HEK293 (cell line): ENCODE results near the gene UTP3.
A peak's percentile ranks its signal among the peaks of the same experiment; 100 is the strongest.

Source experiments
- ATF2 ChIP-seq: fragments of 450-650 bp; formaldehyde crosslinking; IDR thresholded peaks from 2 replicates; pipeline ENCODE4 v1.5.1; 2016; ENCODE audit warnings: missing biosample characterization, missing genetic modification characterization, low read depth
- EGR2 ChIP-seq: fragments of 450-650 bp; formaldehyde crosslinking; IDR thresholded peaks from 2 replicates; pipeline ENCODE4 v1.5.1; 2016; ENCODE audit warnings: low read depth, missing biosample characterization, missing genetic modification characterization
- GFI1B ChIP-seq: fragments of 450-650 bp; formaldehyde crosslinking; IDR thresholded peaks from 2 replicates; pipeline ENCODE4 v1.5.1; 2016; ENCODE audit warnings: missing biosample characterization, missing genetic modification characterization
- GLI2 ChIP-seq: fragments of 450-650 bp; formaldehyde crosslinking; IDR thresholded peaks from 2 replicates; pipeline ENCODE4; 2017; ENCODE audit warnings: missing biosample characterization, missing genetic modification characterization, low read depth, borderline replicate concordance
- GLI4 ChIP-seq: fragments of 450-650 bp; formaldehyde crosslinking; IDR thresholded peaks from 2 replicates; pipeline ENCODE4 v1.5.1; 2016; ENCODE audit warnings: missing biosample characterization, missing genetic modification characterization
- HIC1 ChIP-seq: fragments of 450-650 bp; formaldehyde crosslinking; IDR thresholded peaks from 2 replicates; pipeline ENCODE4 v1.5.1; 2016; ENCODE audit warnings: missing biosample characterization, missing genetic modification characterization
- HOXA7 ChIP-seq: sonication (generic); formaldehyde crosslinking; IDR thresholded peaks from 2 replicates; pipeline ENCODE4 v1.8.1; 2022; ENCODE audit warnings: missing genetic modification reagents, borderline replicate concordance
- KLF9 ChIP-seq: fragments of 450-650 bp; formaldehyde crosslinking; IDR thresholded peaks from 2 replicates; pipeline ENCODE4 v1.5.1; 2016; ENCODE audit warnings: missing biosample characterization, missing genetic modification characterization, low read depth
- MZF1 ChIP-seq: fragments of 450-650 bp; formaldehyde crosslinking; IDR thresholded peaks from 2 replicates; pipeline ENCODE4 v1.5.1; 2017; ENCODE audit warnings: missing biosample characterization, missing genetic modification characterization, borderline replicate concordance
- OVOL3 ChIP-seq: fragments of 450-650 bp; formaldehyde crosslinking; IDR thresholded peaks from 2 replicates; pipeline ENCODE4 v1.5.1; 2016; ENCODE audit warnings: missing biosample characterization, missing genetic modification characterization
- SCRT1 ChIP-seq: fragments of 450-650 bp; formaldehyde crosslinking; IDR thresholded peaks from 2 replicates; pipeline ENCODE4 v1.5.1; 2016; ENCODE audit warnings: missing biosample characterization, missing genetic modification characterization, borderline replicate concordance
- WT1 ChIP-seq: fragments of 450-650 bp; formaldehyde crosslinking; IDR thresholded peaks from 2 replicates; pipeline ENCODE4 v1.5.1; 2016; ENCODE audit warnings: missing biosample characterization, missing genetic modification characterization
- ZEB2 ChIP-seq: fragments of 450-650 bp; formaldehyde crosslinking; IDR thresholded peaks from 2 replicates; pipeline ENCODE4 v1.5.1; 2016; ENCODE audit warnings: missing biosample characterization, missing genetic modification characterization
- ZIC2 ChIP-seq: fragments of 450-650 bp; formaldehyde crosslinking; IDR thresholded peaks from 2 replicates; pipeline ENCODE4 v1.5.1; 2016; ENCODE audit warnings: missing biosample characterization, missing genetic modification characterization
- ZNF114 ChIP-seq: fragments of 450-650 bp; formaldehyde crosslinking; IDR thresholded peaks from 2 replicates; pipeline ENCODE4 v1.5.0; 2017; ENCODE audit warnings: missing biosample characterization, missing genetic modification characterization
- ZNF155 ChIP-seq: fragments of 450-650 bp; formaldehyde crosslinking; IDR thresholded peaks from 2 replicates; pipeline ENCODE4 v1.5.1; 2016; ENCODE audit warnings: missing biosample characterization, missing genetic modification characterization
- ZNF19 ChIP-seq: fragments of 450-650 bp; formaldehyde crosslinking; IDR thresholded peaks from 2 replicates; pipeline ENCODE4; 2016; ENCODE audit warnings: missing biosample characterization, missing genetic modification characterization, low read depth
- ZNF2 ChIP-seq: fragments of 450-650 bp; formaldehyde crosslinking; IDR thresholded peaks from 2 replicates; pipeline ENCODE4 v1.5.1; 2016; ENCODE audit warnings: missing biosample characterization, missing genetic modification characterization
- ZNF202 ChIP-seq: fragments of 450-650 bp; formaldehyde crosslinking; IDR thresholded peaks from 2 replicates; pipeline ENCODE4 v1.5.1; 2016; ENCODE audit warnings: missing biosample characterization, missing genetic modification characterization, borderline replicate concordance
- ZNF221 ChIP-seq: fragments of 450-650 bp; formaldehyde crosslinking; IDR thresholded peaks from 2 replicates; pipeline ENCODE4 v1.5.1; 2017; ENCODE audit warnings: missing biosample characterization, missing genetic modification characterization, borderline replicate concordance
- ZNF391 ChIP-seq: fragments of 450-650 bp; formaldehyde crosslinking; IDR thresholded peaks from 2 replicates; pipeline ENCODE4 v1.5.1; 2016; ENCODE audit warnings: low read depth, missing biosample characterization, missing genetic modification characterization, borderline replicate concordance
- ZNF426 ChIP-seq: fragments of 450-650 bp; formaldehyde crosslinking; IDR thresholded peaks from 2 replicates; pipeline ENCODE4 v1.5.1; 2017; ENCODE audit warnings: missing biosample characterization, missing genetic modification characterization, mild to moderate bottlenecking, inconsistent platforms, moderate library complexity
- ZNF433 ChIP-seq: fragments of 450-650 bp; formaldehyde crosslinking; IDR thresholded peaks from 2 replicates; pipeline ENCODE4 v1.5.1; 2016; ENCODE audit warnings: missing biosample characterization, missing genetic modification characterization, low read depth
- ZNF596 ChIP-seq: fragments of 450-650 bp; IDR thresholded peaks from 2 replicates; pipeline ENCODE4 v1.5.0; 2018; ENCODE audit warnings: missing biosample characterization, mild to moderate bottlenecking, missing genetic modification characterization, moderate library complexity
- ZNF776 ChIP-seq: fragments of 450-650 bp; formaldehyde crosslinking; IDR thresholded peaks from 2 replicates; pipeline ENCODE4 v1.5.0; 2017; ENCODE audit warnings: missing biosample characterization, missing genetic modification characterization, borderline replicate concordance
- TF ChIP-seq, protein P1 (sequence below): fragments of 450-650 bp; formaldehyde crosslinking; conservative IDR thresholded peaks from 2 replicates; pipeline ENCODE4 v1.5.1; 2016; ENCODE audit warnings: low read depth, missing biosample characterization, missing genetic modification characterization
- TF ChIP-seq, protein P2 (sequence below): fragments of 450-650 bp; formaldehyde crosslinking; IDR thresholded peaks from 2 replicates; pipeline ENCODE4 v1.5.1; 2017; ENCODE audit warnings: missing biosample characterization, missing genetic modification characterization

UTP3 gene

DNA sequence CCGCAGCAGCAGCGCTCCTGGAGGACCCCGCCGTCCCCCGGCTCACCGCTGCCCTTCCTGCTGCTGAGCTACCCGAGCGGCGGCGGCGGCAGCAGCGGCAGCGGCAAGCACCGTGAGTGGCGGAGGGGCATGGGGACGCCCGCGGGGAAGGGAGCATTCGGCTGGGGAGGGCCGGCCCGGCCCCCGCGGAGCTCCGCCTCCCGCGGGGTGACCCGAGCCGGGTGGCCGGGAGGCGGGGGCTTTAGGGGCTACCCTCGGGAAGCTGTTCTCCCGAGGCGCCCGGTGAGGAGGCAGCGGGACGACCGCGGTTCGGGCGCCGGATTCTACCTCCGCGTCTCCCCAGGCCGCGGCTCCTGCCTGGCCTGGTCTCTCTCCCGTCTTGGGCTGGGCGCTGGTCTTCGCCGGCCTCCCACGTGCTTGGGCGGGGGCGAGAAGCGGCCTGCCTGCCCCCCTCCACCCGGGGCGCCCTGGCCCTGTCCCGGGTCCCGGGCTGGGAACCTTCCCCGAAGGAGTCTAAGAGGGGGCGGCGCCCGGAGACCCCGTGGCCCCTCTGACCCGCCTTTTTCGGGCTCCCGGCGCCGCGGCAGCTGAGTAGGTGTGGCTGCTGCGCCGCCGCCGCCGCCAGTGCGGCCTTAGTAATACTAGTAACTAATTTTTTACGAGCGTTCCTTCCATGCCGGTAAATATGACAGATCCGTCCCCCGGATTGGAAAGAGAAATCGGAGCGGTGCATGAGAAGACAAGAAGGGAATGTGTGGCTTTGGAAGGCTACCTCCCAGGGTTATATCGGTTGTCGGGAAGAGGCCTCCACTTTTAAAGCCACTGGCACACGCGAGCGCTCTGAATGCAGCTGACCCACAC is 17.1 kb downstream of the UTP3 start (continued):
- TF ChIP-seq ZNF221 (tag by site-specific recombination) (no peak), ZNF391 (no peak), MZF1 (no peak), SCRT1 (no peak), KLF9 (peak; percentile 90), ZNF202 (tag by site-specific recombination) (no peak), ZNF426 (no peak), ZIC2 (tag by site-specific recombination) (peak; percentile 81), HIC1 (tag by site-specific recombination) (no peak), WT1 (peak; percentile 30; the same call in 1 of the 2 replicates), HOXA7 (CRISPR knock-in tag) (no peak), ZNF433 (tag by site-specific recombination) (no peak), ZNF2 (tag by site-specific recombination) (no peak), GLI4 (no peak), ZEB2 (peak; percentile 71; the same call in 1 of the 2 replicates), ZNF155 (tag by site-specific recombination) (no peak), GLI2 (tag by site-specific recombination) (no peak), GFI1B (tag by site-specific recombination) (no peak), ZNF114 (tag by site-specific recombination) (no peak), ZNF596 (tag by site-specific recombination) (no peak), EGR2 (peak; percentile 79), OVOL3 (no peak), ATF2 (tag by site-specific recombination) (no peak), ZNF776 (tag by site-specific recombination) (no peak), ZNF19 (no peak)
- TF ChIP-seq, protein P1, sequence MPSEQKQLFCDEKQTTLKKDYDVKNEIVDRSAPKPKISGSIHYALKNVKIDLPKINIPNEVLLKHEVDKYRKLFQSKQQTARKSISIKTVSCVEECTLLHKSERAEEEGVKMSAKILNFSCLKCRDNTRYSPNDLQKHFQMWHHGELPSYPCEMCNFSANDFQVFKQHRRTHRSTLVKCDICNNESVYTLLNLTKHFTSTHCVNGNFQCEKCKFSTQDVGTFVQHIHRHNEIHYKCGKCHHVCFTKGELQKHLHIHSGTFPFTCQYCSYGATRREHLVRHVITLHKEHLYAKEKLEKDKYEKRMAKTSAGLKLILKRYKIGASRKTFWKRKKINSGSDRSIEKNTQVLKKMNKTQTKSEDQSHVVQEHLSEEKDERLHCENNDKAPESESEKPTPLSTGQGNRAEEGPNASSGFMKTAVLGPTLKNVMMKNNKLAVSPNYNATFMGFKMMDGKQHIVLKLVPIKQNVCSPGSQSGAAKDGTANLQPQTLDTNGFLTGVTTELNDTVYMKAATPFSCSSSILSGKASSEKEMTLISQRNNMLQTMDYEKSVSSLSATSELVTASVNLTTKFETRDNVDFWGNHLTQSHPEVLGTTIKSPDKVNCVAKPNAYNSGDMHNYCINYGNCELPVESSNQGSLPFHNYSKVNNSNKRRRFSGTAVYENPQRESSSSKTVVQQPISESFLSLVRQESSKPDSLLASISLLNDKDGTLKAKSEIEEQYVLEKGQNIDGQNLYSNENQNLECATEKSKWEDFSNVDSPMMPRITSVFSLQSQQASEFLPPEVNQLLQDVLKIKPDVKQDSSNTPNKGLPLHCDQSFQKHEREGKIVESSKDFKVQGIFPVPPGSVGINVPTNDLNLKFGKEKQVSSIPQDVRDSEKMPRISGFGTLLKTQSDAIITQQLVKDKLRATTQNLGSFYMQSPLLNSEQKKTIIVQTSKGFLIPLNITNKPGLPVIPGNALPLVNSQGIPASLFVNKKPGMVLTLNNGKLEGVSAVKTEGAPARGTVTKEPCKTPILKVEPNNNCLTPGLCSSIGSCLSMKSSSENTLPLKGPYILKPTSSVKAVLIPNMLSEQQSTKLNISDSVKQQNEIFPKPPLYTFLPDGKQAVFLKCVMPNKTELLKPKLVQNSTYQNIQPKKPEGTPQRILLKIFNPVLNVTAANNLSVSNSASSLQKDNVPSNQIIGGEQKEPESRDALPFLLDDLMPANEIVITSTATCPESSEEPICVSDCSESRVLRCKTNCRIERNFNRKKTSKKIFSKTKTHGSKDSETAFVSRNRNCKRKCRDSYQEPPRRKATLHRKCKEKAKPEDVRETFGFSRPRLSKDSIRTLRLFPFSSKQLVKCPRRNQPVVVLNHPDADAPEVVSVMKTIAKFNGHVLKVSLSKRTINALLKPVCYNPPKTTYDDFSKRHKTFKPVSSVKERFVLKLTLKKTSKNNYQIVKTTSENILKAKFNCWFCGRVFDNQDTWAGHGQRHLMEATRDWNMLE (tag by site-specific recombination), result no peak
- TF ChIP-seq, protein P2, sequence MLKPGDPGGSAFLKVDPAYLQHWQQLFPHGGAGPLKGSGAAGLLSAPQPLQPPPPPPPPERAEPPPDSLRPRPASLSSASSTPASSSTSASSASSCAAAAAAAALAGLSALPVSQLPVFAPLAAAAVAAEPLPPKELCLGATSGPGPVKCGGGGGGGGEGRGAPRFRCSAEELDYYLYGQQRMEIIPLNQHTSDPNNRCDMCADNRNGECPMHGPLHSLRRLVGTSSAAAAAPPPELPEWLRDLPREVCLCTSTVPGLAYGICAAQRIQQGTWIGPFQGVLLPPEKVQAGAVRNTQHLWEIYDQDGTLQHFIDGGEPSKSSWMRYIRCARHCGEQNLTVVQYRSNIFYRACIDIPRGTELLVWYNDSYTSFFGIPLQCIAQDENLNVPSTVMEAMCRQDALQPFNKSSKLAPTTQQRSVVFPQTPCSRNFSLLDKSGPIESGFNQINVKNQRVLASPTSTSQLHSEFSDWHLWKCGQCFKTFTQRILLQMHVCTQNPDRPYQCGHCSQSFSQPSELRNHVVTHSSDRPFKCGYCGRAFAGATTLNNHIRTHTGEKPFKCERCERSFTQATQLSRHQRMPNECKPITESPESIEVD (tag by site-specific recombination), result no peak
